Stimulated activated CD8-positive, alpha-beta memory T cell treated with anti-CD3 and anti-CD28 coated beads, Interleukin-4, amount 100 ng/mL, for 24 hours (primary cell): ENCODE results near the gene OR4X2.
"Not testable (repeated sequence)": the region's sequence is repeated elsewhere in the genome, so short reads cannot be mapped to it uniquely, and the experiment has no call there.

Experiments
- DNase-seq: peaks from one replicate; pipeline ENCODE4 v3.0.0-alpha.2; 2020; ENCODE audit warnings: low read depth

OR4X2 gene, protein sequence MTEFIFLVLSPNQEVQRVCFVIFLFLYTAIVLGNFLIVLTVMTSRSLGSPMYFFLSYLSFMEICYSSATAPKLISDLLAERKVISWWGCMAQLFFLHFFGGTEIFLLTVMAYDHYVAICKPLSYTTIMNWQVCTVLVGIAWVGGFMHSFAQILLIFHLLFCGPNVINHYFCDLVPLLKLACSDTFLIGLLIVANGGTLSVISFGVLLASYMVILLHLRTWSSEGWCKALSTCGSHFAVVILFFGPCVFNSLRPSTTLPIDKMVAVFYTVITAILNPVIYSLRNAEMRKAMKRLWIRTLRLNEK

DNA sequence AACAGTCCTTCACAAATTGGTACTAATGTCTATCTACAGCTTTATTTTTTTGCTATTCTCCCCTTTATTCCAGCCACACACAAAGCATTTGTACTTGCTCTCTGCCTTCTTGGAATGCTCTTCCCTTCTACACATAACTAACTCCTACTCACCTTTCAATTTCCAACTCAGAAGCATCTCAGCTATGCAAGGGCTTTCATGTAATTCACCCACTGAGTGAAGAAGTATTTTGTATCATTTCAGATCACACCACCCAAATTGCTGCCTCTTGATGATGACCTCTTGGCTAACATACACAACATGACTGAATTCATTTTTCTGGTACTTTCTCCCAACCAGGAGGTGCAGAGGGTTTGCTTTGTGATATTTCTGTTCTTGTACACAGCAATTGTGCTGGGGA, at the start of gene OR4X2:
TSS of gene OR4X2 (plus strand) at position 301 of the 400 bp plus-strand sequence. CDS start at position 301, 0 bp downstream.
- no peak for DNase-seq

DNA sequence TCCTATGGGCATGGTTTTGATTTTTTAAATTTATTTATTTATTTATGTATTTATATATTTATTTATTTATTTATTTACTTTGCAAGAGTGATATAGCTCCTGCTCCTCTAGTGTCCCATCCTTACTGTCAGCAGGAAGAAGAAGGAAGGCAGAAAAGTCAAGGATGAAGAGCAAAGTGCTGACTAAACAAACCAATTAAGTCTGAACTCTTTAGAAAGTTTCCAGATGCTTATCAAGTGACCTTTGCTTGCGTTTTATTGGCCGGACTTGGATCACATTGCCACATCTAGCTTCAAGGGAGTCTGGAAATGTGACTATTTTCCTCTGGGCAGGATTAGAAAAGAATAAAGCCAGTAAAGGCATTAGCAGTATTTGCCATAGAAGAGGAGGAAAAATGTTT, 37.0 kb upstream of the OR4X2 start:
- DNase-seq: no peak

DNA sequence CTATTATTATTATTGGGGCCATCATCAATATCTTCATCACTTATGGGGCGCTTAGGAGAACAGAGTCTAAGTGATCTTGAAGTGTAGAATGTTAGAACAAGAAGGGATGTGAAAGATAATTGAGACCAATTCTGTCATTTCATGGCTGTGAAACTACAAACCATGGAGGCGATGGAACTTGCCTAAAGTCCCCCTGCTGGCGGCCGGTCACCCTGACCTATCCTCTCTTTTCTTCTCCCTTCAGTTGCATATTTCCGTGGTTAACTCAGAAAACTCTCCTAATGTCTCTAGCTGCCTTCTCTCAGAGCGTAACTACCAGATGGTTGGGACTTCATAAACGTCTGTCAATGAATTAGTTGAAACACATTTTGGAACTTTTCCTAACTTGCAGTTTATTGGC, 34.9 kb upstream of the OR4X2 start:
- no peak for DNase-seq

DNA sequence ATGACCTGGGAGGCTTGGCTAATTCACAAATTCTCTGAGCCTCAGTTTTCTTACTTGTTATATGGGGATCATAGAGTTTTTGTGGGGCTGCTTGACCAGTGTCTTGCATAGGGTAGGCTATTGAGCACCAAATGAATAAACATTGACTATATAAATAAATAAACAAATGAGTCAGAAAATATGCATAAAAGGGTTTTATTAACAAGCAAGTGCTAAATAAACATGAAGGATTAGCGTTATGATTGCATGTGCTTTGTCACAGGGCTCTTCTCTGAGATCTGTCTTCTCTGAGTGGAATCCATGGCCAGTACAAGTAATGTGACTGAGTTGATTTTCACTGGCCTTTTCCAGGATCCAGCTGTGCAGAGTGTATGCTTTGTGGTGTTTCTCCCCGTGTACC, 28.4 kb upstream of the OR4X2 start, which contains the start of gene OR4B1:
TSS of gene OR4B1 (plus strand) at position 301 of the 400 bp plus-strand sequence. CDS start at position 301, 0 bp downstream.
- DNase-seq: no peak

DNA sequence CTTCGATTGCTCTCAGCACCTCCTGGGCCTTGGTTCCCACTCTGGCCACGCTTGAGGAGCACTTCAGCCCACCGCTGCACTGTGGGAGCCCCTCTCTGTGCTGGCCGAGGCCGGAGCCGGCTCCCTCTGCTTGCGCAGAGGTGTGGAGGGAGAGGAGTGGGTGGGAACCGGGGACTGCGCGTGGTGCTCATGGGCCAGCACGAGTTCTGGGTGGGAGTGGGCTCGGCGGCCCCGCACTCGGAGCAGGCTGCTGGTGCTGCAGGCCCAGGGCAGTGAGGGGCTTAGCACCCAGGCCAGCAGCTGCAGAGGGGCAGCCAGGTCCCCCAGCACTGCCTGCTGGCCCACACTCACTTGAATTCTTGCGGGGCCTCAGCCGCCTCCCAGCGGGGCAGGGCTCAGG, 16.1 kb upstream of the OR4X2 start:
- no peak for DNase-seq

DNA sequence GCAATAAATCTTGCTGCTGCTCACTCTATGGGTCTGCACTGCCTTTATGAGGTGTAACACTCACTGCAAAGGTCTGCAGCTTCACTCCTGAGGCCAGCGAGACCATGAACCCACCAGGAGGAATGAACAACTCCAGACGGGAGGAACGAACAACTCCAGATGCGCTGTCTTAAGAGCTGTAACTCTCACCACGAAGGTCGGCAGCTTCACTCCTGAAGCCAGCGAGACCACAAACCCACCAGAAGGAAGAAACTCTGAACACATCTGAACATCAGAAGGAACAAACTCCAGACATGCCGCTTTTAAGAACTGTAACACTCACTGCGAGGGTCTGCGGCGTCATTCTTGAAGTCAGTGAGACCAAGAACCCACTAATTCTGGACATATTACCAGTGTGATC, 14.8 kb upstream of the OR4X2 start:
- DNase-seq: not testable (repeated sequence)

DNA sequence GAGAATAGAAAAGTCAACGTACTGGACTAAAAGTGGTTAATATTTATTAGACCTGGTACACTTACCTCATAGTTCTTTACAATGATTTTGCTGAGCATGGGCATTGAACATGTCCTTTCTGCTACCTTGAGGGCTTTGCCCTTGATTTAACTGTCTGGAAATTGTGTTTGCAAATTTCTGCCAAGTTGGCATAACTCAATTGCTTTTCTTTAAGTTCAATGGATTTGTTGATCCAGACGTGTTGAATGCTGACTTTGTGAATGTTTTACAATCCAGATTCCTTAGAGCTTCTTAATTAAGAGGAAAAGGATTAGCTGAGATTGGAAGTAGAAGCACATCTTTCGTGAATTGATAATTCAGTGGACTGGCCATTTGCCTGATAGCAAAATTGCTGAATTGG, 7.2 kb upstream of the OR4X2 start:
- no peak for DNase-seq

DNA sequence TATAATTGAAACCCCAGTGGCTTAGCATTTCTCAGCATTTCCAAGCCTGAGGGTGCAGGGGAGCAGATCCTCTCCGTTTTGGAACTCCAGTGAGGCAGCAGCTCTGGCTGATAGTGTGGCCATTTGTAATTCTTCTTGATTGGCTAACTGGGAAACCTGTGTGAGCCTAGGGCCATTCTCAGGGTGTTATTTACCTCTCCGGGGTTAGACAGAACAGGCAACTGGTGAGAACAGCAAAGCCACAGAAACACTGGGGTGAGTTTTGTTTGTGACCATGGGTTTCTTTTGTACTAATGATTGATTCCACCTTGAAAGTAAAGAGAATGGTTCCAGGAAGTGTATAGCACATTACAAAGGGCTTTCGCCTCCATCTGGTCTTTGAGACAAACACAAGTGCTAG, 2.4 kb upstream of the OR4X2 start:
- no peak for DNase-seq

DNA sequence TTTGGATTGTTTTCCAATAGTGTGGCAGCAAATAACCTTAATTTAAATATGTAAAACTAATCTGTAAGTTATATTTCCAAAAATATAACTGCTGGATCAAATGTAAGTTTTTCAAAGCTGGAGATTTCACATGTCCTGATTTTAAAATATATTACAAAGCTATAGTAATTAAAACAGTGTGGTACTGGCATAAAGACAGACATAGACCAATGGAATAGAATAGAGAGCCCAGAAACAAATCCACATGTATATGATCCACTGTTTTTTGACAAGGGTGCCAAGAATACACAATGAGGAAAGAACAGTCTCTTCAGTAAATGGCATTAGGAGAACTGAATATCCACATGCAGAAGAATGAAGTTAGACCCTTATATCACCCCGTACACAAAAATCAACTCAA, 4.0 kb downstream of the OR4X2 start:
- no peak for DNase-seq

DNA sequence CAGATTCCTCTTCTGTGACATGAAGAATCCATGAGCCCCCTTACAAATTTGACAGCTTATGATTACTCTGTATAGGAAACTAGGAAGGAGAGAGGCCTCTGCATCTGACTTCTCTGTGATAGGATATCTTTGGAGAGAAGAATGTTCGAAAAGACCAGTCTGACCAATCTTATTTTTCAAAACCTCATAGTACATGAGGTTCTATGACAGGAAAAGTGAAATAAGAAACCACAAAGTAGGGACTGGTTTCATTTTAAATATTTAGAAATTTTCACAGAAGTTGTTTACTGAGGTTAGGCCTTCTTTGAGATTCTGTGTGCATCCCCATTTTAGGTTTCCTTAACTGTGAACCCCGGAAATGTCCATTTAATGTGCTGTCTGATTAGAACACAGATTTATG, 16.7 kb downstream of the OR4X2 start:
- no peak for DNase-seq

DNA sequence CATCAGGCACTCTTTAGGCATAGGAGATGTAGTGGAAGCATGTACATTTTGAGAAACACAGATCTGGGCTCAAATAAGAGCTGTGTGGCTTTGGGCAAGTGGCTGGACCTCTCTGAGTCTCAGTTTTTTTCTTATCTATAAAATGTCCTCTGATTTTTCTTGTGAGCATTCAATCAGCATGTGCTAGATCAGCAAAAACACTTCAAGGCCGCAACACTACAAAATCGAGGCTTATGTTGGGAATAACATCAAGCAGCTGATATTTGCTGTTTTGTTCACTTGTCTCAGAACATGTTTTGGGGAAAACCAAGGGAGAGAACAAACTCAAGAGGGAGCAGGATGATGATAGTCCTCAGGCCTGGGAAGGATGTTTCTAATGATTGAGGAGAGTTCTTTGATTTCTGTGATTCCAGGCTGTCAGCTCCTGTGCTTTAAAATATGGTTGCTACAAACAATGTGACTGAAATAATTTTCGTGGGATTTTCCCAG, 18.6 kb downstream of the OR4X2 start, which contains the start of gene OR4X1:
TSS of gene OR4X1 (plus strand) at position 439 of the 489 bp plus-strand sequence. CDS start at position 439, 0 bp downstream.
- no peak for DNase-seq

DNA sequence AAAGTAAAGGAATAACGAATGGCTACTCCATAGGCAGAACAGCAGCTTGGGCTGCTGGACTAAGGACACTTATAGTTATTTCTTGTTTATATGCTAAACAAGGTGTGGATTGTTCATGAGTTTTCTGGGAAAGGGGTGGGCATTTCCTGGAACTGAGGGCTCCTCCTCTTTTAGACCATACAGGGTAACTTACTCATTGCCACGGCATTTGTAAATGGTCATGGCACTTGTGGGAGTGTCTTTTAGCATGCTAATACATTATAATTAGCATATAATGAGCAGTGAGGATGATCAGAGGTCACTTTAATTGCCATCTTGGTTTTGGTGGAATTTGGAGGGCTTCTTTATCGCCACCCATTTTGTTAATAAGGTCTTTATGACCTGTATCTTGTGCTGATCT, 25.7 kb downstream of the OR4X2 start:
- DNase-seq: no peak

DNA sequence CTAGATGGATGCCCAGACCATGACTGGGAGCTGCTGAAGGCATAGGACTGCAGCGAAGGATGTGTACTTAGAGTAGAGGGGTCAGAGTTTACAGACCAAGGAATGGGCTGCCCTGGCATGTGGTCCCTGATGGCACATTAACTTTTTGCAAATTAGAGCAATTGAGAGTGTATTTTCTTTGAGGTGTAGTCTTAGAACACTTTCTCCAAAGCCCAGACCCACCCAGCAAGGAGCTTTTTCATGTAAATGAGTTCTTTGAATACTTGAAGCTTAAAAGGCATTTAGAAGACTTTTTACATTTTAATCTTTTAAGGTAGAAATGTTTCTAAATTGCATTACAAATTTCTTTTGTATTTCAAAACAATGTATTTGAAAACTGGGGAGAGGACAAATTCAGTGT, 27.7 kb downstream of the OR4X2 start:
- no peak for DNase-seq
